ENCODE results near the gene KIF2C.

GRCh38 chr1:44743211-44743610, 3.6 kb downstream of the KIF2C start:
- TF ChIP-seq EZH2 (IDR thresholded peaks at IDR 0.05) (no peak), POLR2AphosphoS5 (IDR thresholded peaks at IDR 0.05; ENCODE audit: borderline replicate concordance, low read depth, low read length) (no peak)

All from SK-N-MC (cell line).